GM21529 (cell line): ENCODE measurements around the gene PPP2R2B.

ENCODE experiments used
- ATAC-seq: cut with Tn5 transposase; IDR thresholded peaks from one replicate; pipeline ENCODE4 v1.9.1; 2021; ENCODE audit not compliant: unreplicated experiment

PPP2R2B gene

GRCh38 chr5:146878476-146879172 lies at the start of gene PPP2R2B:
TSS of gene PPP2R2B (minus strand) at chr5:146878757.
- no peak for ATAC-seq

- no peak for ATAC-seq
Observed at GRCh38 chr5:146924132-146924531, 45.6 kb upstream of the PPP2R2B start.

GRCh38 chr5:146921225-146921624 lies 42.7 kb upstream of the PPP2R2B start:
- no peak for ATAC-seq

GRCh38 chr5:146920351-146920881 lies 41.9 kb upstream of the PPP2R2B start:
- ATAC-seq, result no peak

- ATAC-seq, result no peak
Observed at GRCh38 chr5:146919304-146919703, 40.7 kb upstream of the PPP2R2B start.

- no peak for ATAC-seq
Observed at GRCh38 chr5:146917931-146918330, 39.4 kb upstream of the PPP2R2B start.

GRCh38 chr5:146912874-146913273 lies 34.3 kb upstream of the PPP2R2B start:
- ATAC-seq, result no peak

- ATAC-seq, result no peak
Observed at GRCh38 chr5:146910239-146910638, 31.7 kb upstream of the PPP2R2B start.

- no peak for ATAC-seq
Observed at GRCh38 chr5:146909255-146910068, 30.9 kb upstream of the PPP2R2B start.

- ATAC-seq, result no peak
Observed at GRCh38 chr5:146906803-146907202, 28.2 kb upstream of the PPP2R2B start.

GRCh38 chr5:146904890-146905289 lies 26.3 kb upstream of the PPP2R2B start:
- ATAC-seq, result no peak

- ATAC-seq, result no peak
Observed at GRCh38 chr5:146903789-146904188, 25.2 kb upstream of the PPP2R2B start.

- ATAC-seq, result no peak
Observed at GRCh38 chr5:146902471-146902870, 23.9 kb upstream of the PPP2R2B start.

GRCh38 chr5:146897061-146897460 lies 18.5 kb upstream of the PPP2R2B start:
- no peak for ATAC-seq

GRCh38 chr5:146894753-146895521 lies 16.4 kb upstream of the PPP2R2B start:
- no peak for ATAC-seq

GRCh38 chr5:146893991-146894390 lies 15.4 kb upstream of the PPP2R2B start:
- ATAC-seq, result no peak

- ATAC-seq, result no peak
Observed at GRCh38 chr5:146892231-146892630, 13.7 kb upstream of the PPP2R2B start.

- no peak for ATAC-seq
Observed at GRCh38 chr5:146891511-146891910, 13.0 kb upstream of the PPP2R2B start.

GRCh38 chr5:146890731-146891440 lies 12.3 kb upstream of the PPP2R2B start:
- no peak for ATAC-seq

GRCh38 chr5:146890066-146890465 lies 11.5 kb upstream of the PPP2R2B start:
- no peak for ATAC-seq

- ATAC-seq, result no peak
Observed at GRCh38 chr5:146889169-146889568, 10.6 kb upstream of the PPP2R2B start.
